GM21515 (cell line): ENCODE measurements around the gene LUC7L2.
"Not testable (repeated sequence)": the region's sequence is repeated elsewhere in the genome, so short reads cannot be mapped to it uniquely, and the experiment has no call there.

Source experiments
- ATAC-seq: cut with Tn5 transposase; IDR thresholded peaks from one replicate; pipeline ENCODE4 v1.9.1; 2021; ENCODE audit not compliant: unreplicated experiment

LUC7L2 gene

DNA sequence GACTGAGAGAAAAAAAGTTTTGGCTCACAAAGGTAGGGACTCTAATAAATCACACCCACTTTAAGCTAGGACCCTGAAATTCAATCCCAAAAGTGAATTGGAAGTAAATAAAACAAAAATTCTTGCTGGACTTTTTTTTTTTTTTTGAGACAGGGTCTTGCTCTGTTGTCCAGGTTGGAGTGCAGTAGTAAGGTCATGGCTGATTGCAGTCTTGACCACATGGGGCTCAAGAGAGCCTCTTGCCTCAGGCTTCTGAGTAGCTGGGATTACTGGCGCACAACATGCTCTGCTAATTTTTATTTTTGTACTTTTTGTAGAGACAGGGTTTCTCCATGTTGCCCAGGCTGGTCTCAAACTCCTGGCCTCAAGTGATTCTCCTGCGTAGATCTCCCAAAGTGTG, 5.0 kb upstream of the LUC7L2 start:
- no peak for ATAC-seq

- ATAC-seq, result no peak
These were observed 4.4 kb upstream of the LUC7L2 start for GRCh38 chr7:139355320-139355719.

- not testable (repeated sequence) for ATAC-seq
These were observed 1.8 kb upstream of the LUC7L2 start for GRCh38 chr7:139357729-139358506.

DNA sequence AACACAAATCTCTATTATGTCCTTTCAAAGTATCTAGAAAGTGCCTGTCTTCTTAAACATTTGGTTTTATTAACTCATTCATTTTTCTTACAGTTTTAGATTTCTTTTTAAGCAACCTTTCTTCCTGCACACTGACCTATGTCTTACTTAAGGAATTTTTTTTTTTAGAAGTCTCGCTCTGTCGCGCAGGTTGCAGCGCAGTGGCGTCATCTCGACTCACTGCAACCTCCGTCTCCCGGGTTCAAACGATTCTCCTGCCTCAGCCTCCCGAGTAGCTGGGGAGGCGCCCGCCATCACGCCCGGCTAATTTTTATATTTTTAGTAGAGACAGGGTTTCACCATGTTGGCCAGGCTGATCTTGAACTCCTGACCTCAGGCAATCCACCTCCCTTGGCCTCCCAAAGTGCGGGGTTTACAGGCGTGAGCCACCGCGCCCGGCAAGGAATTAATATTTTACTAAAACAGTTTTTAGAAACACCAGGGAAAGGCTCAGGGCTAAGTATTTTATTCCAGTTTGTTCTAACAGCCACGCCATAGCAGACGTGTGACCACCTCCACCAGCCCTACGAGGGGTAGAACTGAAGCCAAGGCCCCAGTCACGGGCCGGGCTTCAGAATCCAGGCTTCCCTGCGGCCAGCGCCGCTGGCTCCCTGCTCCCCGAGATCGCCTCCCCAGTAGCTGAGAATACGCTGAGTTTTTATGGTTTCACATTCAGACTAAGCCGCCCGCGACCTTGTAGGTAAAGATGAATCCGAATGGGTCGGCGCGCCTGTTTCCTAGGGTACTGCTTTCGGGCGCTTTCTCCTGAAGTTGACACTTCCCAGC, 941 bp upstream of the LUC7L2 start:
- peak; percentile 17 for ATAC-seq

GRCh38 chr7:139360210-139360947, 685 bp downstream of the LUC7L2 start:
- ATAC-seq, result peak; percentile 66

DNA sequence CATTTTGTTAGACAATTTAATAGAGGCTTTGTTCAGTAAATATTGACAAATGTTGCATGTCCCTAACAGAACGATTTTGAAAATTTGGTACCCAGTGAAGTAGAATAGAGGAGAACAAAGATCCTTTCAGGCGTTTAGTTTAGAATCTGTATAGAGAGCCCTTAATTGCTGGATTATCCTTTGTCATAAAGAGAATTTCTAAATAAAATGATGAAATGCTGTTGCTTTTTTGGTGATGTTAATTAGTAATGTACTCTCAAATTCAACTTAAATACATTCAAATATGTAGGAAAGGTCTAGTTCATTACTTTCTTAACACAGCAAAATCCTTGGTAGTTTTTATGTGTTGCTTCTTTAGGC, 1.2 kb downstream of the LUC7L2 start:
- ATAC-seq, result no peak

DNA sequence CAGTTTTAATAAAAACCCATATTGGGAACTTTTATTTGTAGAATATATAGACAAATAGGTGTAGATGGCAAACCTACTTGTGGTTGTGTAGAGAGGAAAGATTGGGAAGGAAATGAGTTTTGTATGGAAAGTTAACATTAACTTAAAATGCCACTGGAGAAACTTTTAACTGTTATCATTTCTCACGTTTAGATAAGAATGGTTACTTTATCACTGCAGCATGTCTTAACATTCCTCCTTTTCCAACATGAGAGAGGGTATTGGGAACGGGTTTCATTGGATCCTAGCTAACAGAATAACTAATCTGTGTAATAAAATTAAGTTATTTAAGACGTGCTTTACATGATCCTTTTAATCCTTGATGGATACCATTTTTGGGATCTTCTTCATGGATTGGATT, 1.8 kb downstream of the LUC7L2 start:
- ATAC-seq, result no peak

- ATAC-seq, result no peak
These were observed 2.6 kb downstream of the LUC7L2 start for GRCh38 chr7:139362302-139362701.

DNA sequence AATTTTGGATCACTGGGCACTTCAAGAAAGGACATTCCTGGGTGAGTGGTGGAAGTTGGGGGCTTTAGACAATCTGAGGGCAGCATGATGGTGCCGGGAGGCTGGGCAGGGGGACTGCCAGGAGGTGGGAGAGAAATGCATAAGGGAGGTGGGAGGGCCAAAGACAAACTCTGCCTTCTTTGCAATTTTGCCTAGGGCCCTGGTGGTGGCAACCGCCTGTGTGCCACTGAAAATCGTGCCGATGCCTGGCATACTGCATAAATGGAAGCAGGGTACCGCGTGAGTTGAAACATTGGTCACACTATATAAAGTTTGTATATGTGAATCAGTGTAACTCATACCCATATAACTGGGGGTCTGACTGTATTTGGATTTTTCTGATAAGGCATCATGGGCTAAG, 3.3 kb downstream of the LUC7L2 start:
- ATAC-seq, result no peak

DNA sequence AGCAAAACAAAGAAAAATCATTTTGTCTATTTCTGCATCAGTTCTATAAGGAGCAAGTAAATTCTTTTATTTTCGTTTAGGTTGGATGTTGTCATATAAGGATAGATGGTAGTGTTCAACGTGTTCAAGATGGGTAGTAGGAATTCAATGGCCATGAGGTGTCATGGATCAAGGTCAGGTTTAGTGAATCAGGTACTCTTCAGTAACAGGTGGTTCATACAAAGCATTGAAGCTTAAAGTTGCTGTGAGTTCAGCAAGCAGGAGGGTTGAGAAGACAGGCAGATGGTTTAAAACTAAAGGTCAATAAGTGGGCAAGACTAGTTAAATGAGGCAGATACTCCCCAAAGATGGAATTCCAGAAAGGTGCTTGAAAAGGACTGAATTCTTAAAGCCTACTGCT, 5.6 kb downstream of the LUC7L2 start:
- ATAC-seq, result no peak

GRCh38 chr7:139366400-139366799, 6.7 kb downstream of the LUC7L2 start:
- no peak for ATAC-seq

GRCh38 chr7:139367438-139368155, 7.9 kb downstream of the LUC7L2 start:
- no peak for ATAC-seq

GRCh38 chr7:139370301-139370942, 10.7 kb downstream of the LUC7L2 start:
- ATAC-seq, result no peak

DNA sequence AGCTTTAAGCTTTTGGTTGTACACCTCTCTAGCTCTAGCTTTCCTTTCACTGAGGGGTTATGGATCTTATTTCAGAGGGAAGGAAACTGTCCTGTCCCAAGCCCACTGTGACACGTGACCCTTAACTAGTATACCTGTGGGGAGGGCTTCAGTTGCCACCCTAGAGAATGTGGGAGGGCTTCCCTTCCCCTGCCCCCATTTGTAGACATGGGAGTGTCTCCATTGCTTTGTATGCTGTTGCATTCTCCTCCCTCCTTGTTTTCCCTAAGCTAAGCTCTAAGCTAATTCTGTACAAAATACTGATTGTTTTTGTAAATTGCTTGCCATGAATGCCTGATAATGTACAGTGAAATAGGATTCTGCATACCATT, 11.2 kb downstream of the LUC7L2 start:
- no peak for ATAC-seq

DNA sequence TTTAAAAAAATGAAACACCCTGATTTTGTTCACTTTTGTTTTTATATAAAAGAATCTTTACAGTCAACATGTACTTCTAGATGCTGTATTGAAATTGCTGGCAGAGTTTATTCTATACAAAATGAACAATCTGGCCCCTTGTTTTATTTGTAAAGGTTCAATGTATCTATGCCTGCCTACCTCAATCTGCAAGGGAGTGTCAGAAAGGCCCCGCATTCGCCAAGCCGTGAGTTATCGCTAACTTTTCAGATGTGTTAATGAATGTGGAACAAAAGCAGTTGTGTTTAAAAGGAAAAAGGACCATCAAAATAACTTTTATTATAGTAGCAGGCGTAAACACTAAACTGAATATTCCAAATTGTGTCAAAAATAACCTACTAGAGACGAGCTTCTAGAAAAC, 14.6 kb downstream of the LUC7L2 start:
- ATAC-seq, result no peak

GRCh38 chr7:139382439-139382838, 22.7 kb downstream of the LUC7L2 start:
- no peak for ATAC-seq

DNA sequence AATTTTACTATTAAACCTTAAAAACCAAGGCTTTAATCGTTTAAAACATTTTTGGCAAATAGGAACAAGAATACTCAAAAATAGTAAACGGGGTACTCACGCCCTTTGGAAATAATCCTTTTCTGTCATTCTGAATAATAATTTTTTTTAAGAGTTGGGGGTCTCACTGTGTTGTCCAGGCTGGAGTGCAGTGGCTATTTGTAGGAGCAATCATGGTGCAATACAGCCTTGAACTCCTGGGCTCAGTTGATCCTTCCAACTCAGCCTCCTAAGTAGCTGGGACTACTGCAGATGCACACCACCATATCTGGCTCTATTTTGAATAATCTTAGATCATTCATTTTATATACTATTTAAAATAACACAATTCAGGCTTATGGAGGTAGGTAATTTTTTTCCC, 24.9 kb downstream of the LUC7L2 start:
- no peak for ATAC-seq

DNA sequence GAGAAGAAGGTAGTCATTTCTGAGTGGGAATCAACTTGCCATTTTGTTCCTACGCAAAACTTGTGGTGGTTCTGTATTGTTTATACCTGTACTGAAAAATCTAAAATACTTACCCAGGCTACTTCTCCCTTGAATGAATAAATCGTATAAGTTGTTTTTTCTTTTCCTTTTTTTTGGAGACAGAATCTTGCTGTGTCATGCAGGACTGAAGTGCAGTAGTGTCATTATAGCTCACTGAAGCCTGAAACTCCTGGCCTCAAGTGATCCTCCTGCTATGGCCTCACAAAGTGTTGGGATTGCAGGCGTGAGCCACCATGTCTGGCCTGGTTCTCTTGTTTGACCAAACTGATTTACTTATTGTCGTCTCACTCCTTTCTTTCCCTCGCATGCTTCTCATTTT, 27.9 kb downstream of the LUC7L2 start:
- ATAC-seq, result no peak

- no peak for ATAC-seq
These were observed 29.4 kb downstream of the LUC7L2 start for GRCh38 chr7:139389091-139389490.

DNA sequence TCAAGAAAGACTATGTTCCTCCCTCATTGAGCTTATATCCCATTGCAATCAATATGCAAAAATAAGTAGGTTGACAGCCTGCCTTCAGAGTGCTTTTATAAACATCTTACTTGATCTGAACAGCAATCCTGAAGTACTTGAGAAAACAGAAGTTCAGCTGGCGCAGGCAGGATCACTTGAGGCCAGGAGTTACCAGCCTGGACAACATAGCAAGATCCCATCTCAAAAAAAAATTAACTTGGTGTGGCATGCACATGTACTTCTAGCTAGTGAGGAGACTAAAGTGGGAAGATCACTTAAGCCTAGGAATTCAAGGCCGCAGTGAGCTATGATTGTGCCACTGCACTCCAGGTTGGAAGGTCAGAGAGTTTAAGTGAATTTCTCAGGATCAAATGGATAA, 30.1 kb downstream of the LUC7L2 start:
- no peak for ATAC-seq
